H1 (cell line): ENCODE measurements around the gene RHBG. TPM values are rescaled to one million over a fixed set of nuclear protein-coding genes. Genes with fewer than 3 reads are reported as not detected.

ENCODE experiments used
- CTCF ChIA-PET: fragments of 300-600 bp; sonication (Branson Sonifier 250); formaldehyde crosslinking; loops from one replicate; lab custom pipeline; 2021; ENCODE audit not compliant: partially characterized antibody; lab: Charles Lee
- POLR2A ChIA-PET: fragments of 300-600 bp; sonication (Branson Sonifier 250); formaldehyde crosslinking; loops from one replicate; lab custom pipeline; 2021; ENCODE audit warnings: inconsistent platforms; ENCODE audit not compliant: partially characterized antibody; lab: Charles Lee
- DNase-seq, 2 experiments: peaks; one replicate each; pipeline versions ENCODE4 v3.0.0 to v3.0.0-alpha.2; 2010 to 2022; ENCODE audit warnings: low spot score in 2 of 2, low read depth in 1 of 2, mixed read lengths in 1 of 2
- FAIRE-seq: peaks from 2 replicates; lab custom pipeline; 2011; peaks lifted over from hg19 to GRCh38; lab: Jason Lieb, UNC
- H2AFZ ChIP-seq: 2 replicates; pipeline ENCODE4 v1.8.1; 2012; ENCODE audit warnings: low read length, inconsistent platforms
- H2AK5ac ChIP-seq: 2 replicates; pipeline ENCODE4 v1.6.1; 2013; ENCODE audit warnings: low read depth, low read length
- H2BK120ac ChIP-seq: replicated peaks from 2 replicates; pipeline ENCODE3; 2013; ENCODE audit warnings: low read depth, low read length, inconsistent platforms
- H2BK12ac ChIP-seq: 2 replicates; pipeline ENCODE4 v1.6.1; 2013; ENCODE audit warnings: low read depth, low read length
- H2BK15ac ChIP-seq: 2 replicates; pipeline ENCODE4 v1.6.1; 2013; ENCODE audit warnings: low read length
- H2BK20ac ChIP-seq: 2 replicates; pipeline ENCODE4 v1.6.1; 2013; ENCODE audit warnings: low read length
- H2BK5ac ChIP-seq: 2 replicates; pipeline ENCODE4 v1.6.1; 2013; ENCODE audit warnings: low read depth, low read length
- H3K14ac ChIP-seq: 2 replicates; pipeline ENCODE4 v1.6.1; 2013; ENCODE audit warnings: inconsistent platforms; ENCODE audit not compliant: insufficient read length
- H3K18ac ChIP-seq: 2 replicates; pipeline ENCODE4 v1.6.1; 2013; ENCODE audit warnings: low read length; ENCODE audit errors: extremely low read depth
- H3K23ac ChIP-seq: 2 replicates; pipeline ENCODE4 v1.6.1; 2013; ENCODE audit warnings: inconsistent platforms; ENCODE audit not compliant: insufficient read length
- H3K23me2 ChIP-seq: 2 replicates; pipeline ENCODE4 v1.6.1; 2013; ENCODE audit warnings: low read depth, low read length
- H3K27ac ChIP-seq: 2 replicates; pipeline ENCODE4 v1.6.1; 2011; ENCODE audit warnings: low read depth, low read length, inconsistent platforms
- H3K27me3 ChIP-seq, 4 experiments: replicated peaks in 1 of 4; 1 replicate in 1 of 4; 2 replicates in 3 of 4; pipeline versions ENCODE4 v1.6.1 to v1.8.1; 2011 to 2013; ENCODE audit warnings: low read length in 3 of 4, mild to moderate bottlenecking in 3 of 4, inconsistent platforms in 2 of 4, mixed read lengths in 2 of 4, moderate library complexity in 1 of 4; ENCODE audit not compliant: control insufficient read depth in 3 of 4, insufficient read depth in 3 of 4; ENCODE audit errors: extremely low read depth in 1 of 4
- H3K36me3 ChIP-seq, 4 experiments: 2 replicates each; pipeline versions ENCODE4 v1.6.1 to v1.8.1; 2011 to 2013; ENCODE audit warnings: mild to moderate bottlenecking in 4 of 4, low read length in 3 of 4, moderate library complexity in 2 of 4, control low read depth in 1 of 4, inconsistent platforms in 1 of 4; ENCODE audit not compliant: insufficient read depth in 4 of 4, control insufficient read depth in 2 of 4
- H3K4ac ChIP-seq: replicated peaks from 2 replicates; pipeline ENCODE3; 2013; ENCODE audit warnings: low read length, low read depth, mixed read lengths, inconsistent platforms; ENCODE audit not compliant: insufficient read length
- H3K4me1 ChIP-seq, 4 experiments: replicated peaks in 1 of 4; 1 replicate in 1 of 4; 2 replicates in 3 of 4; pipeline versions ENCODE4 v1.6.1 to v1.8.1; 2011 to 2013; ENCODE audit warnings: low read length in 3 of 4, inconsistent platforms in 2 of 4, mixed read lengths in 1 of 4; ENCODE audit not compliant: insufficient read depth in 4 of 4, control insufficient read depth in 3 of 4
- H3K4me2 ChIP-seq, 2 experiments: 2 replicates each; pipeline versions ENCODE4 v1.6.1 to v1.8.1; 2011 to 2013; ENCODE audit warnings: low read depth in 2 of 2, low read length in 2 of 2, control low read depth in 1 of 2, inconsistent platforms in 1 of 2, mild to moderate bottlenecking in 1 of 2; ENCODE audit not compliant: insufficient read depth in 1 of 2
- H3K4me3 ChIP-seq, 4 experiments: fragments of 200-600, 300-600 bp in 1 of 4; sonication (generic), shearing (Covaris generic), sonication (Bioruptor Twin) in 1 of 4; 2 replicates each; pipeline versions ENCODE4 v1.5.1 to v1.8.1; 2011 to 2016; ENCODE audit warnings: low read length in 4 of 4, low read depth in 3 of 4, control low read depth in 2 of 4, inconsistent platforms in 2 of 4, mild to moderate bottlenecking in 2 of 4, mixed read lengths in 1 of 4, moderate library complexity in 1 of 4; ENCODE audit not compliant: insufficient read depth in 2 of 4; ENCODE audit errors: extremely low read depth in 1 of 4
- H3K56ac ChIP-seq: replicated peaks from 2 replicates; pipeline ENCODE3; 2013; ENCODE audit warnings: low read depth, mild to moderate bottlenecking, mixed read lengths, low read length, inconsistent platforms; ENCODE audit not compliant: insufficient read length
- H3K79me1 ChIP-seq: 2 replicates; pipeline ENCODE4 v1.6.1; 2013; ENCODE audit warnings: low read depth, low read length, control low read depth
- H3K79me2 ChIP-seq, 2 experiments: 2 replicates each; pipeline versions ENCODE4 v1.6.1 to v1.8.1; 2012 to 2013; ENCODE audit warnings: low read length in 2 of 2, mild to moderate bottlenecking in 2 of 2, inconsistent platforms in 1 of 2; ENCODE audit not compliant: insufficient read depth in 2 of 2, control insufficient read depth in 1 of 2
- H3K9ac ChIP-seq, 4 experiments: replicated peaks in 1 of 4; 1 replicate in 1 of 4; 2 replicates in 3 of 4; pipeline versions ENCODE4 v1.6.1 to v1.8.1; 2011 to 2013; ENCODE audit warnings: low read depth in 3 of 4, low read length in 3 of 4, control low read depth in 2 of 4, mild to moderate bottlenecking in 2 of 4, moderate library complexity in 2 of 4, inconsistent platforms in 1 of 4; ENCODE audit errors: extremely low read depth in 1 of 4
- H3K9me3 ChIP-seq, 2 experiments: 2 replicates each; pipeline versions ENCODE4 v1.6.1 to v1.8.1; 2012 to 2013; ENCODE audit warnings: mild to moderate bottlenecking in 2 of 2, moderate library complexity in 2 of 2, control low read depth in 1 of 2, inconsistent platforms in 1 of 2, low read depth in 1 of 2, low read length in 1 of 2, mixed read lengths in 1 of 2; ENCODE audit not compliant: insufficient read depth in 2 of 2
- H4K20me1 ChIP-seq, 2 experiments: replicated peaks in 1 of 2; 2 replicates each; pipeline versions ENCODE3 to v1.8.1; 2011 to 2013; ENCODE audit warnings: inconsistent platforms in 2 of 2, low read length in 2 of 2, mild to moderate bottlenecking in 1 of 2; ENCODE audit not compliant: insufficient read depth in 2 of 2, control insufficient read depth in 1 of 2
- H4K5ac ChIP-seq: 2 replicates; pipeline ENCODE4 v1.6.1; 2013; ENCODE audit warnings: low read length, low read depth, mixed read lengths, inconsistent platforms; ENCODE audit not compliant: insufficient read length
- H4K8ac ChIP-seq: 2 replicates; pipeline ENCODE4 v1.8.0; 2013; ENCODE audit warnings: mild to moderate bottlenecking, moderate library complexity, low read length, inconsistent platforms; ENCODE audit not compliant: insufficient read depth; ENCODE audit errors: extremely low read depth
- H4K91ac ChIP-seq: replicated peaks from 2 replicates; pipeline ENCODE3; 2013; ENCODE audit warnings: low read length, mixed read lengths, inconsistent platforms; ENCODE audit not compliant: insufficient read length
- GABPA ChIP-seq: IDR thresholded peaks from 2 replicates; pipeline ENCODE4 v1.6.1; 2011; ENCODE audit warnings: mild to moderate bottlenecking, low read length, moderate library complexity, borderline replicate concordance; ENCODE audit not compliant: insufficient read depth
- RNF2 ChIP-seq: fragments of 200-900, 300-1000 bp; sonication (generic); IDR thresholded peaks from 2 replicates; pipeline ENCODE4 v1.7.1; 2016; ENCODE audit warnings: borderline replicate concordance, low read depth, mild to moderate bottlenecking, antibody characterized with exemption, low read length; ENCODE audit not compliant: poor library complexity, severe bottlenecking; ENCODE audit errors: missing control alignments
- SIRT6 ChIP-seq: IDR thresholded peaks from one replicate; pipeline ENCODE4 v1.7.1; 2012; ENCODE audit warnings: low read length, inconsistent platforms
- SP1 ChIP-seq: IDR thresholded peaks from 2 replicates; pipeline ENCODE4 v1.6.1; 2011; ENCODE audit warnings: low read depth, low read length
- SP2 ChIP-seq: IDR thresholded peaks from 2 replicates; pipeline ENCODE4 v1.6.1; 2012; ENCODE audit warnings: mild to moderate bottlenecking, low read length, inconsistent platforms
- WGBS, 2 experiments: shearing (Covaris generic) in 1 of 2; methylation state at CpG; one replicate each; pipeline versions ENCODE4 v1.1.6 to v1.1.7; 2013 to 2015; ENCODE audit warnings: low lambda C conversion rate in 2 of 2, mixed read lengths in 2 of 2, inconsistent platforms in 1 of 2, low coverage in 1 of 2, missing lambda C conversion rate in 1 of 2; ENCODE audit not compliant: insufficient replicate concordance in 2 of 2, insufficient coverage in 1 of 2, insufficient read length in 1 of 2; ENCODE audit errors: extremely low coverage in 1 of 2, missing lambda C conversion rate in 1 of 2; 5-methylcytosine and 5-hydroxymethylcytosine counted together
- polyA plus RNA-seq, 7 experiments: library from polyadenylated mRNA; depleted of rRNA in 3 of 7; stranded (reverse) in 5 of 7; unstranded in 2 of 7; fragments of >200 nt in 5 of 7; fragments of 200-250 nt in 2 of 7; gene quantifications; 1 replicate in 5 of 7; 2 replicates in 1 of 7; 4 replicates in 1 of 7; pipeline versions ENCODE4 v1.2.1 to v1.2.3, GENCODE V29; 2011 to 2013; ENCODE audit warnings: missing spikeins in 2 of 7, mixed read lengths in 2 of 7
- total RNA-seq: library from RNA; stranded (reverse); fragmentation: NEBNext Ultra II Directional; extraction: Animal tissue kit (Norgen Biotek cat#: 25700); gene quantifications from 2 replicates; pipeline ENCODE4 v1.2.1, GENCODE V29; 2021

Gene RHBG
- total and polyA plus RNA-seq, 2 of the 8 experiments (the other 6 are each of a cell fraction or from before 2014, with no cell fraction given) = 2.6 to 2.7 TPM

DNA sequence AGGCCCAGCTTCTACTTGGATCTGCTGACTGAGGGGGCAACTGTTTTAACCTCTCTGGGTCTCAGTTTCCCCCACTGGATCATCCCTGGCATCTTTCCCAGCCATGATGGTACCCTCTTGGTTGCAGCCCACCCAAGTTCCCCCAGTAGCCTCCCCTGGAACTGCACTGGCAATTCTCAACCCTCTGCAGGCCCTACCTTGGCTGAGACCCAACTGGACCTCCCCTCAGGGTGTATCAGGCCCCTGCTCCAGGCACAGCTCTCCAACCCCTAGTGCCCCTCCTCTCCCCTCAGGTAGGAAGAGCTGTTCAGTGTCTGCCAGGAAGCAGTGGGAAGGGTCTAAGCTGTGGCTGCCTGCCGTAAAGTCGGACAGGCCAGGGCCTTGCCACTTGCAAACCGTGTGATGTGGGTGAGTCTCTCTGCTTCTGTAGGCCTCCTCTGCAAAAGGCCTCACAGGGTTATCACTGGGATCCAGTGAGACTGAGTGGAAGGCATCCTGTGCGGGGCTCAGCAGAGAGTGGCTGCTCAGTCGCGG is 32.1 kb downstream of the RHBG start:
- Histone ChIP-seq H4K20me1 (no peaks in the 10 kb centered on the region), H3K9ac (no peak overlapping the region), H3K79me1 (no peaks in the 10 kb centered on the region), H4K91ac (peak overlapping the region; percentile 1), H4K8ac (no peak overlapping the region), H2AK5ac (peak overlapping the region; percentile 82; the same call in 1 of the 2 replicates), H2BK5ac (peak overlapping the region; percentile 31; the same call in 1 of the 2 replicates), H3K23me2 (no peaks in the 10 kb centered on the region), H3K4me1 (peaks cover 6 to 25% (median 23%) of the 10 kb centered on the region in 4 experiments), H3K27me3 (peaks cover 0 to 4% (median 0%) of the 10 kb centered on the region in 4 experiments; a peak in 3 of 7 replicates), H3K27ac (no peak overlapping the region), H2BK120ac (no peak overlapping the region), H3K4ac (no peak overlapping the region), H3K14ac (no peak overlapping the region), H3K9me3 (no peaks in the 10 kb centered on the region), H3K79me2 (no peaks in the 10 kb centered on the region), H2BK15ac (peak overlapping the region; percentile 75; the same call in 1 of the 2 replicates), H3K4me2 (no peak overlapping the region), H3K18ac (peak overlapping the region; percentile 34; the same call in 1 of the 2 replicates), H3K4me3 (no peak overlapping the region), H4K5ac (peak overlapping the region; percentile 0), H2AFZ (no peak overlapping the region), H2BK12ac (peak overlapping the region; percentile 54; the same call in 1 of the 2 replicates), H3K36me3 (no peaks in the 10 kb centered on the region), H3K23ac (no peak overlapping the region), H3K56ac (no peak overlapping the region), H2BK20ac (0 out of 2 replicates have a peak overlapping the region, but pooled peaks have one; percentile 56)
- WGBS, 2 experiments = 73% methylated on average over 6 of the region's 6 CpGs; no CpG with 5 or more reads in 1 of the 2 experiments
- ChIA-PET CTCF (interaction anchor here (0.8 to 26.1 kb wide), 7 partner anchors 11 to 207 kb away, joined by 3 to 517 read pairs (median 11); no protein-coding TSS in a partner anchor), POLR2A (interaction anchor here (0.9 to 3.0 kb wide), 7 partner anchors 12 to 63 kb away, joined by 3 to 8 read pairs (median 4); partner anchors contain the start of genes CCT3 and TSACC)
- TF ChIP-seq SP2 (no peak), SP1 (no peak), GABPA (no peak), RNF2 (no peak), SIRT6 (no peak)
- DNase-seq (no peak), FAIRE-seq (no peak)
